NCI-H226 (cell line): ENCODE results near the gene IL9.

ENCODE experiments used
- DNase-seq: peaks from one replicate; pipeline ENCODE4 v3.0.0-alpha.2; 2015

Gene IL9

DNA sequence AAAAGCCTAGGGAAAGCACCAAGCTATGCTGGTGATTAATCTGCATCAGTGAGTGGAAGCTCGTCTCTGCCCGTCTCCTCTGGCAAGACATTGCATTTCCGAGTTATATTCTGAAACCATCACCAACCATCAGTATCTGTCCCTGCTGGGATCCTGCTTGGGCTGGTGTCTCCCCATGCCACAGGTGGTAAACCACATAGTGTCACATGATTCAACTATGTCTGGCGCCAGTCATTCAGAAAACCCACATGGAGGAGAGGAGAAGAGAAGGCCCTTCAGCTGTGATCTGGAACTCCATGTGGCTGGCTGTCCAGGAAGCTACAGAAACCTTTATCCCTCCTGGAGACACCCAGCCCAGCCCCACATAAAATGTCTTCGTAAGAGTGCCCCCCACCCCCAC lies 4.8 kb downstream of the IL9 start:
- DNase-seq = no peak

DNA sequence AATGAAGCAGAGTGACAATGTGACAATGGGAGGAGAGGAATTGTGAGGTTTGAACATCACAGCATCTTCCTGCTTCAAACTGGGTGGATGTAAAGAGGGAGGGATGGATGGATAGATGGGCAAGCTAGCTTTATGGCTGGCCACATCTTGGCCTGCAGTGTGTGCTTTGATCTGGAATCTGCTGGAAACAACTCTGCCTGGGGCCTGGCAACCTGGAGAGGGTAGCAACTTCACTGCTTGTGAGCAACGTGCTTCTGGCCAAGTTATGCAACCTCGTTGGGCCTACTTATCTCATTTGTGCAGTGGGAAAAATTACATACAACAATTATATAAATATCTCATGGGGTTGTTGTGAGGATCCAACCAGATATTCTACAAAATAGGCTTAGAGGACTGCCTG lies 5.3 kb downstream of the IL9 start:
- peak; percentile 36 for DNase-seq

DNA sequence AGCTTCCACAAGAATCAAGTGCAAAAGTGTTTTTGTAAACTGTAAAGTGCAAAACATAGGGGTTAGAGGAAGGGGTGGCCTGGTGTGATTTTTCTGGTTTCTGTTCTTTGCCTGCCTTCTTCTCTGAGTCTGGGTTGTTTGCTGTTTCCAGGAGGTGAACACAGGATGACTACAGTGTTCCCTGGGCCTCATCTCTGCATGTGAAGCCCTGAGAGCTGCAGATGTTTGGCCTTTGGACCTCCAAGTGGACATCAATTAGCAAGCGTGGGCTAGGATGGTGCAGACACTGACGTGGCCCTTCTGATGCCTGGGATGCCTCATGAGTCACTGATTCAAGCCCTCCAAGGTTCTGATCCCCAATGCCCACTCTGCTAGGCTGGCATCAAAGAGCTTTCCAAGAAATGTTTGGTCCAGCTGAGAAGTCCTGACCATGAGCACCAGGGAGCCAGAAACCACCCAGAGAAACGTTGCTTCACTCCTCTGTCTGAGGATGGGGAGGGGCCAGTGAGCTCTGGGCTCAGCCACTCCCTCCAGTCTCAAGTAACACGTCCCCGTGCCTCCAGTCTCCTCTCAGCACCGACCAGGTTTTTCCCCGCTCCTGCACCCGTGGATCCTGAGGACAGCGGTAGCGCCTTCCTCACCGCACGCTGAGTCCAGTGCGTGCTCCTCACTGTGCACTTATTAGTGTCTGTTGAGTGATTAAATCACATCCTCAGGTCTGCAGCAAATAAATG lies 7.6 kb downstream of the IL9 start:
- DNase-seq = no peak

DNA sequence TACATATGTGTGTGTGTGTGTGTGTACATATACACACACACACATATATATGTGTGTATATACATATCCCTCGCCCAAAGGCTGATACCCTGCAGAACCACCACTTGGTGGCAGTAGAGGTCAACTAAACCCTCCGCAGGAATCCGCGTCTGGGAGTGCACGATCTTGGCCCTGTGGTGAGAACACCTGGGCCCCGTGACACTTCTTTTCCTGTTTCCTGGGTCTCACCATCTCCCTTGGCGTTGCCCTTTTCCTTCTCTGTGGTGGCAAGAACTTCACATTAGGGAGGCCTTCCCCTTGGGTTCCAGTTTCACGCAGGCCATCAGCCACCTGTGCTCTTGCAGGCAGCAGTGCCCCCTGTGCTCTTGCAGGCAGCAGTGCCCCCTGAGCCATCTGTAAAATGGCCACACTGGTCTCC lies 8.2 kb downstream of the IL9 start:
- peak; percentile 40 for DNase-seq

DNA sequence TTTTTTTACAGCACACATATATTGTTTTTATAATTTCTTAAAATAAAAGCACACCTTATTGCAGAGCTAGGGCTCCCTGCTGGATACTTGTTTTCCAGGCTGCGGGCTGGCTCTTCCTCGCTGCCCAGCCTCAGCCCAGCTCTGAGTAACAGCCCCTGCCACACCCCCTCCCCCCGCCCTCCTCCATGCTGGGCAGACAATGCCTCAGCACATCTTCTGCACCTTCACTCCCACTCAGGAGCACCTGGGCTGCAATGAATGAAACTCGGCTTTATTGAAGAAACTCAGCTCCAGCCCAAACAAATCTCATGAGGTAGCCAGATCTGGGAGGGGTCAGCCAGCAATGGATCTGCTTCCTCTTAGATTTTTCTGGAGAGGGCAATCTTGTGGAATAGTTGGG lies 9.5 kb downstream of the IL9 start:
- DNase-seq = no peak

DNA sequence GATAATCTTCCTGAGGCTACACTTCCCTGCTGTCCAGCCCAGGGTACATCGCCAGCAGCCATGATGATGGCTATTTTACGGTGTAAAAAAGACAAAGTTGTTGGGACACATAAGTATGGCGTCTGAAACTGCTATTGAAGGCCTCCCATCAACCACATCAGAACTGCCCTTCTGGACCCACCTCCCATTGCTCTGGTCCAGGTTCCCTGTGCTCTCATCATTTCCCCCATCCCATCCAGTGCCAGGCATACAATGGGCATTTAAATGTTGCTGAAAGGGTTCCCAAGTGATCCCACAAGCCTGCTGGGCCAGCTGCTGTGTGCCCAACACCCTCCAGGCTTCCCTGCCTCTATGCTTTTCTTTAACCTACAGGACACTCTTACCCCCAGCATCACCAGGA lies 10.6 kb downstream of the IL9 start:
- DNase-seq = no peak

DNA sequence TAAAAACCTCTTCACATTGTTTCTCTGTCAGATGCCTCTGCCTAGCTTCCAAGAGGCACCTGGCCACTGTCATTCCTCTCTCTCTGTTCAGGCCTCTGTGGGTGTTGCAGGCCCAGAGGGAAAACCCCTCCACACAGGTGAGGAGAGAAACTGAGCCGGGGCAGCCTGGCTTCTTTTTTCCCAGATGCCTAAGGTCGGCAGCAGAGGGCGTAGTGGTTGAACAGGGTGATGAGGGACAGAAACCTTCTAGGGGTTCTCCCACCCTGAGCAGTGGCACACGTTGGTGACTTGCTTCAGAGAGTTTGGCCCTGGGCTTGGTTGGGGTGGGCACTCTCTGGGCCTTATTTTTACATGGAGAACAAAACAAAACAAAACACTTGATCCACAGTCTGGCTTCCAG lies 12.2 kb downstream of the IL9 start:
- no peak for DNase-seq

DNA sequence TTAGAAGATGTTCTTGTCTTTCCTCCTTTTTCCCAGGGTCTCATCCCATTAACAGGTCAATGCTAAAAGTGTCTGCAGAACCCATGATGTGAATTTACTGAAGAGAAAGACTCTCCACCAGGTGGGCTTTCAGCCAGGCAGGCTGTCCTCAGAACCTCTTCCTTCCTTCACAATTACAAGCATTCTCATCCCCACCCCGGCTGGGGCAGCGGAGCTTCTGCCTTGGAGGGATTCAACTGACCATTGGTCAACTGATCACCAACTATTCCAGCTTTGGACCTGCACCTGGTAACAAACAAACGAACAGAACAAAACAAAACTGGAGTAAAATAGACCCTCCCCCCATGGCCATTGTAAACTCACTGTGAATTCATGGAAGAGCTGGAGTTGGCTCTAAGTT lies 12.6 kb downstream of the IL9 start:
- DNase-seq = no peak

DNA sequence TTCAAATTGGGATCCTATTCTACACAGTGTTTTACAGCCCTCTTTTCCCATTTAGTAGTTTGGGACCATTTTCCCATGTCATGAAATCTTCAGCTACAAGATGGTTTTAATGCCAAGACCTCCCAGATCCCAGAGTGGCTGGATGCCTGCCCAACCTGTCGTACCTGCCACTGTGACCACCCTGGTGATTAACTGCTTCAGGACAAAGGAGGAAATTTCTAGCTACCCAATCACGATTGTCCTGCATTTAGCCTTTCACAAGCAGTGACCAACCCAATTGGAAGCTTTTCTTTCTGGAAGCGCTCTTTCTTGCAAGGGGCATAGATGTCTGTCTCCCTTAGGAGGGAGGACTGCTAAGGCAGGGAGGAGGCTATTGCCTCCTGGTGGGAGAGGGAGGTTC lies 13.8 kb downstream of the IL9 start:
- DNase-seq = no peak

DNA sequence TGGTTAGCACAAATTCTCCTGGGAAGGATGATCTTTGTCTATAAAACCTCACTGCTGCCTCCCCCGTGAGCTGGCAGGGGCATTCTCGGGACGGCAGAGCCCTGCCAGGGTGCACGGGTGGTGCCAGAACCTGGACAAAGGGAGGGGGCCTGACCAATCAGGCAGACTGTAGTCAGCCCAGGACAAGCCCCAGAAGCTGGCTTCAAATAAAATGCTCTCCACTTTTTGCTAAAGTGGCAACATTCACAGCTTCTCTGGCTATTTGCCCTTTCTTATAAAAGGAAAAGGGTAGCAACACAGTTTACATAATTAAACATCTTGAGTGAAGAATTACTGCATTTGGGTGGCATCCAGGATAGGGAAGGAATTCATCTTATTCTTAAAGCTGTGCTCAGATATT lies 14.4 kb downstream of the IL9 start:
- no peak for DNase-seq

DNA sequence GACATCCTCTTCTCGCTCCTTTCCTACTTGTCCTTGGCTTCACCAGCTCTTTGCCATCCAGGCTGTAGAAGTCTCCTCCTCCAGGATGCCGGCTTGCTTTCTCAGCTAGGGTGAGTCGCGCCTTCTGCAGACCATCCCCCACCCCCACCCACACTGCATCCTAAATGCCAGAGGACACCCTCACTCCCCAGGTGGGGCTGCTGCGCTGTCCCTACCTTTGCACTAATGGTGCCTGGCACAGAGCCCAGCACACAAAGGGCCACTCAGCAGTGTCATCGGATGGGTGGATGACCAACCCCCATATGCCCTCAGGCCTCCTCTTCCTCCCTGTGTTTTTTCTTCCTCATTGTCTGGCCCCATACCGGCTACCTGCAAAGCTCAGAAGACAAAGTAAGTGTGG lies 14.8 kb downstream of the IL9 start:
- no peak for DNase-seq

DNA sequence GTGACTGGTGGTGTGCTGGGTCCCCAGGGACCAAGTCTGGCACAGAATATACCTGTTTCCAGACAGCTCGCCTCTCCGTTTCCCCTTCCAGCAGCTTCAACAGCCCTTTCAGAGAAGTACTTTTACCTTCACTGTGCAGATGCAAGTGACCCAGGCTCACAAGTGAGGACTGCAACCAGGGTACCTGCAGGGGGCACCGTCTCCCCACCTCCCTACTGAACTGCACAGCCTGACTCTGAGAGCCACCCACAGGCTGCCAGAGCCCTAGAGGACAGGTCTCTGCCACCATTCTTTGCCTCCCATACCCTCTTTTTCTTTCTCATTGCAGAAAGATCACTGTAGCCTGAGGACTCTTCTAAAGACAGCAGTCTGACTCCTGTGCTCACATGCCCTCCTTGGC lies 15.4 kb downstream of the IL9 start:
- DNase-seq = no peak

DNA sequence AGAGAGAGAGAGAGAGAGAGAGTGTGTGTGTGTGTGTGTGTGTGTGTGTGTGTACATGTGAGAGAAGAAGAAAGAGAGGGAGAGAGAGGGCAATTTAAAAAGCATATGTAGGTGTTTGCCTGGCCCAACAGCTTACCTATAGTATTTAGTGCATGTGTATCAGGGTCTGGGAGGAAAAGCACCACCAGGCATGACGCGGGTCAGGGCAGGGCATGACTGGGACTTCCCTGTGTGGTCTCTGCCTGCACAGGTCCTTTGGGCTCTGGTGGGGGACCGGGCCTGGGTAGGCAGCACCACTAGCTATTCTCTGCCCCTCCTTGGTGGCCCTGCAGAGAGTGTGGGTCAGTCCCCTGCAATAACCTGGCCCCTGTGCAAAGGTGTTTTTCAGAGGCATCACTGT lies 16.1 kb downstream of the IL9 start:
- no peak for DNase-seq

DNA sequence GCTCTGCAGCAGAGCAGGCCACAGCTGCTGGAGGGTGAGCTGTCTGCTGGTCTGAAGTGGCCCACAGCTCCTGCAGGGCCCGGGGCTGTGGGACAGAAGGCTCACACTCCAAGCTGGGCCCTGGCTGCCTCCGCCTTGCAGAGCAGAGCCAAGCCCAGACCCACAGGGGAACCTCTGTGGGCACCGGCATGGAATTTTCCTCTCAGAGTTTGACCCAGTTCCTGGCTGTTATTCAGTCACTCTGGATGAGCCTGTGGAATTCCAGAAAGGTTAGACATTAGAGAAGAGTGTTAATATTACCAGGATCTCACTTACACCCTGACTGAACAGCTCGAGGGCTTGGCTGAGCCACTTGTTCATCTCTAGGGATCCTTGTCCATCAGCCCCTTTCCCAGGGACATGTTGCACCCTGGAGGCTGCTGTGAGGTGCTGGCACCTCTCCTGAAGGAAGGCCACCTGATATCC lies 17.5 kb downstream of the IL9 start:
- DNase-seq = peak; percentile 54

DNA sequence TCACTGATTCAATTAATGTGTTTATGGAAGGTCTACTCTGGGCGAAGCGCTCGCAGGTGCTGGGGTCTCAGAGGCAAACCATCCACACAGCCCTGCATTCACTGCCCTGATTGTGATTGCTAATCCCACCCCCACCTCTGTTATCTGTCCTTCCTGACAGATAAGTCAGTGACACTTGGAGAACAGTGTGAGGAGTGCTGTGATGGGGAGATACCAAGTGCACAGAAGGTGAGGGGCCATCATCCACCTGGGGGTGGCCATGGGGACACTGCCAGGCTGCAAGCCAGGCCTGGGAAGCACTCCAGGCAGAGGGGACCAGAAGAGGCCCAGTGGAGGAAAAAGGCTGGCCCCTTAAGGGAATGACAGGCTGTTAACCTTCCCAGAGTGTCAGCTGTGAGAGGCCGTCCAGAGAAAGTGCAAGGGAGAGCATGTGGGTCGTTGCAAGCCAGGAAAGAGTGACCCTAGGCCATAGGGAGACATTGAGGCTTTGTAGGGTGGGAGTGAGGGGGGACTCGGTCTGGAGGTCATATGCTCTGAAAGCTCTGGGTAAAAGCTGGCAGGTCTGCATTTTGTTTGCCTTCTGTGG lies 18.0 kb downstream of the IL9 start:
- no peak for DNase-seq

DNA sequence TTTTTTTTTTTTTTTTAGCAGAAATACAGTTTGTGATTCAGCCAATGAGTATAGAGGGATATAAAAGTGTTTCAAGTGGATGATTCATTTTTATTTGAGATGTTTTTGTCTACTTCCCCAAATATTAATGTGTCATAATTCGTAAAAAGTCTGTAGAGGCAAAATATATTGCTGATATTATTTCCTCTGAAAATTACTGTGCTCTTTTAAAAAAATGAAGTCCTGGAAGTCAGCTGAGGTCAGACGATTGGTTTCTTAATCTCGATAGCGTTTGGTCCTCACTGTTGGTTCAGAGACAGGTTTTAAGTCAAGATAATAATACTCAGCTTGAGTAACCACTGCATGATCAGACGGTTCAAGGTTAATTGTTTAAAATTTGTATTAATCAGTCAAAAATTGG lies 19.5 kb downstream of the IL9 start:
- DNase-seq = no peak

DNA sequence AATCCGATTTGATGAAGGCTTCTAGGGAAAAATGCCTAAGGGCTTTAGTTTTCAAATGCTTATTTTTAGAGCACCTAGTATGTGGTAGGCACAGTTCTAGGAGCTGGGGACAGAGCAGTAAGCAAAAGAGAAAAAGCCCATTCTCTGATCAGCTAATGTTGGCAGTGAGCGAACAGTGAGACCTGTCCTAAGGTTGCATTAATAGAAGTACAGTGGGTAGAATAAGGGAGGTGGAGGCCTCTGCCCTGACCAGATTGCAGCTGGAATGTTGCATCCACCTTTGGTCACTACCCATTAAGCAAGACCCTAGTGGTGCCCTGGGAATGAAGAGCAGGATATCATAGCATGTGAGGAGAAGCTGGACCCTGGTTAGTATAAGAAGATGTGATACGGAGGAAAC lies 20.1 kb downstream of the IL9 start:
- DNase-seq = no peak

DNA sequence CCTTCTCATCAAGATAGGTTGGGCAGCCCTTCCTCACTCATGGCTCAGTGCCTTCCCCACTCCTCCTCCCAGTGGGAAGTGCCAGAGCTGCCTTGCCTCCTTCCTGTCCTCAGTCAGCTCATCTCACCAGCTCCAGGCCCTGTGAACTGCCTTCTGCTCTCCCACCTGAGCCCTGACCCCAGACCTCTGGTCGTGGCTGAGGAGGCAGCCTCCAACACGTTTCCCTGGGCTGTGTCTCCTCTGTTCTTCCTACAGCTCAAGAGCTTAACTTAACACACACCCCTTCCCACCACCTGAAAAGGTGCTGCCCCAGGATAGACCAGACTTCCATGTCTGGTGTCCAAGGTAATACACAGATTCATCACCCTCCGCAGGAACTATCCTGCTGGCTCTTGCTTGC lies 21.2 kb downstream of the IL9 start:
- no peak for DNase-seq

DNA sequence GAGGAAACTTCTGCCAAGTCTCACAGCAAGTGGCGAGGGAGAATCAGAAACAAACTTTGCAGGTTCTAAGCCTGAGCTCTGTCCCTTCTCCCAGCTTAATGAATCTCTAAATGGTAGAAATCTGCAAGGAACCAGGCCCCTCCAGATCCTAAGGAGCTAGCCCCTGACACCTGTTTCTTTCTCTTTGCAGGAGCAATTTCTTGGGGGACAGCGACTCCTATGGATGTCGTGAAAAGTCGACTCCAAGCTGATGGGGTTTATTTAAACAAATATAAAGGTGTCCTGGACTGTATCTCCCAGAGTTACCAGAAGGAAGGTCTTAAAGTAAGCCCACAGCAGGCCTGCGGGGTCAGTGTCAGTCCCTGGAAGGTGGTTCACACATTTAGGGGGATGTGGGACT lies 21.8 kb downstream of the IL9 start:
- DNase-seq = no peak

DNA sequence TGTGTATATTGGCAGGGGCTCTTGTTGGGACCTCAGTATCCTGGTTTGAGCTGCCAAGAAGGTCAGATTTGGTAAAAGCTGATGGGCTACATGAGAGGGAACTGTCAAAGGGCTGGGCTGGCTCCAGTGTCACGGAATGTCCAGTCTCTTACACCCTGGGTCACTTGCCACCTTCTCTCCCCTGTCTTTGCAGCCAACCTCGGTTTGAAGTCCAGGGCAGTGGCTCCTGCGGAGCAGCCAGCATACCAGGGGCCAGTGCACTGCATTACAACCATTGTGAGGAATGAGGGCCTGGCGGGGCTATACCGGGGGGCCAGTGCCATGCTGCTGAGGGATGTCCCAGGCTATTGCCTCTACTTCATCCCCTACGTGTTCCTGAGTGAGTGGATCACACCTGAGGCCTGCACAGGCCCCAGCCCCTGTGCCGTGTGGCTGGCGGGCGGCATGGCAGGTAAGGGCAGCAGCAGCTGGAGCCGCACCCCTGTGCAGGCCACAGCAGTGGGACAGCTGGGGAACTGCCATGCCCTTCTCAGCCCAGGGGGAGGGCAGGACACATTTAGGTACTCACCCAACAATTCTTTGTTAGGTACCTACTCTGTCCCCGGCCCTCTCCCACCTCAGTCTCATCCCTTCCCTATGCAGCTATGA lies 24.2 kb downstream of the IL9 start:
- DNase-seq = no peak

DNA sequence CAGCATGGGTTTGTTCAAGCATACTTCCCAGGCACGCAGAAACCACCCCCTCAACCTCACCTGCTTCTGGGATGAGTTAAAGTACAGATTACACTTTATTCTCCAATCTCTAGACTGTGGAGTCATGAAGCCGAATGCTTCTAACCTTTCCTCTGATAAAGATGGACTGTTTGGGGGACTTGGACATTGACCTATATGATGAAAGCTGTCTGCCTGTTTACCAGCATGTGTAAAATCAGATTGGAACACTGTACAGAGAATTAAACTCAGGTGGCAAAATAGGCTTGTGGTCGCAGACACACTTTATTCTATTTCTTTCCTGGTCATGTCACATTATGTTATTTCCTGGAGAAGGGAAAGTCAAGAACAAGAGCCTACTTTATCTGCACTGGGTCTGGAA lies 25.7 kb downstream of the IL9 start:
- no peak for DNase-seq

DNA sequence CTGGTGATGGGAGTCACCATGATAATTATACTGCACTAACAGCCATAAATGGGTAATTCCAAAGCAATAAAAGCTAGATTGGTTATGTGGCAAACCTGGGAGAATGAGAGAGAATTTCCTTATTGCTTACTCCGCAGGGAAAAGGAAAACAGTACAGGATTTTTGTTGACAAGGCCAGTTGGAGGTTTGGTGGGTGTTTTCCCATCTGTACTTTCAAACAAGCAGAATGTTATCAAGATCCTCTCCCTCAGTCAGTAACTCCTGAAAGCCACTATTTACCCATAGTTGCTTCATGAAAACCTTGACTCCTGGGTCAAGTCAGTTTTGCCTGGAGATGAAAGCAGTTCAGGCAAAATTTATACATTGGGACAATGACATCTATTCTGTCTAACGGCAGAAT lies 26.4 kb downstream of the IL9 start:
- DNase-seq = no peak

DNA sequence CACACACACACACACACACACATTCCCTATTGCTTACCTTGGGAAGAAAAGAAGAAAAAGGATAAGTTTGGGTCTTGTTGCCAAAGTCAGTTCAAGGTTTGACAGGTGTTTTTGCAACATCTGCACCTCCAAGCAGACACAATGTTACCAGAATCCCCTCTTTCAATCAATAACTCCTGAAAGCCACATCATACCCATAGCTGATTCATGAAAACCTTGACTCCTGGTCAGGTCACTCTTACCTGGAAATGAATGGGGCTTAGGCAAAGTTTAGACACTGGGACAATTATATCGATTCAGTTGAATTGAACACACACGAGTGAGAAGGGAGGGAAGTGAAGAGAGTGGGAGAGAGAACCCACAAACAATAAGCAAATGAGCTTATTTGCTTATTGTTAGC lies 27.0 kb downstream of the IL9 start:
- no peak for DNase-seq

DNA sequence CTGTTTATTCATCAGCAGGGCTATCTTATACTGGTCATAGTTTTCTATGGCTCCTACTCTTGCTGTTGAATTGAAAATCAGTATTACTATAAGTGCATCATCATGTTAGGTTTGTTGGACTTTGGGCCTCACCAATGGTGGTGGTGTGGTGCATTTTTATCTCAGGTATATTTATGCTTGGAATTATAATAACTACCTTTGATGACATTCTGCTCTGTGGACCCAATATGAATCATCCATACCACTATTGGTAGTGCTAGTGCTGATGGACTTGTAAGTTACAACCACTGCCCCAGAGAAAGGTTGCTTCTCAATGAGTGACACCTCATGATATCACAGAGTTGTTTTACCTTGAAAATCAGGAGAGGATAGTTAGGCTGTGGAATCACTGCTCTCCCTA lies 28.0 kb downstream of the IL9 start:
- DNase-seq = no peak

DNA sequence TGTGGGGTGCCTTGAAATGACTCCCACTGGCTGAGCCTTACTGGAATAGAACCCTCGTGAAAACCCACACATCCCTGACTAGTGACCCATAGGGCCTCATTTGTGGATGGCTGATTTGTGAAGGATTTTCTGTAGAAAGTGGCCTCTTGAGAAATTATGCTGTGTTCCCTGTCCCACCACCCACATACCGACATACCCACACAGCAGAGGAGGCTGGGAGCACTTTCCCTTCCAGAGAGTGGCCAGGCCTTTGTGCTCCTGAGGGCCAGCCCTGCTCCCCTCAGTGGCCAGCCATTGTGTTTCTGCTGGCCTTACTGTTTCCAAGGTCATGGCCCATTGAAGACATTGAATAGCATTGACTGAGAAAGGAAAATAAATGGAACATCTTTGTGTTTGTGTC lies 29.6 kb downstream of the IL9 start:
- DNase-seq = no peak
